Measurements from ENCODE around the gene AKT1. TPM values are rescaled to one million over a fixed set of nuclear protein-coding genes. Genes with fewer than 3 reads are reported as not detected.
A peak's percentile ranks its signal among the peaks of the same experiment; 100 is the strongest.

AKT1 gene
- total RNA-seq, 1 donor from 2014 or later, result 170 TPM

DNA sequence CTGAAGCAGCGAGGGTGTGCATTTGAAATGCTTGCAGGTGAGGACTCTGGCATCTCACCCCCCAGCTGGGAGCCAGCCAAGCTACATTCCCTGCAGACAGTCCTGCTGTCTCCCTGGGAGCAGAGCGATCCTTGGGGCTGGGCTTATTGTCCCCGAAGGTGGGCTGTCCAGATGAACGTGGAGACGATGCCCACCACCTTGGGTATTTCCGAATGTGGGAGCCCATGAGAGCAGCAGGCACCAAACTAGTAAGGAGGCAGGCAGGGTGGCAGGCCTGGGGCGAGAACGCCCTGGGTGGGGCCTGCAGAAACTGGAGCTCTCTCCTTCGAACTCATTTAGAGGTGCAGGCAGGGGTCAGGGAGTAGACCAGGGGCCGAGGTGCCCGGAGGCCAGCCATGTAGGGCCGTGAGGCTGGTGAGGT, 23.8 kb upstream of the AKT1 start:
- peak; percentile 77 for DNase-seq (ENCODE audit: low spot score)

DNA sequence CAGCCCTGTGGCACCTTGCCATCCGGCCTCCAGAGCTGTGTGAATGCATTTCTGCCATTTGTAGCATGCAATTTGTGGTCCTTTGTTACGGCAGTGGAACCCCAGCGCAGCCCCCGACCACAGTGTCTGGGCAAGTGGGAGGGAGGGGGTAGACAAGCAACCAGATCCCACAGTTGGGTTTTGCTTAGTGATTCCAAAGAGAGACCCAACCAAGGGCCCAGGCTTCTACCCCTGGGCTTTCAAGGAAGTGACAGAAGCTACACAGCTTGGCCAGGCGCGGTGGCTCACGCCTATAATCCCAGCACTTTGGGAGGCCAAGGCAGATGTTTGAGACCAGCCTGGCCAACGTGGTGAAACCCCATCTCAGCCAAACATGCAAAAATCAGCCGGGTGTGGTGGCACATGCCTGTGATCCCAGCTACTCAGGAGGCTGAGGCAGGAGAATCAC, 23.2 kb upstream of the AKT1 start:
- peak; percentile 71 for DNase-seq (ENCODE audit: low spot score)

DNA sequence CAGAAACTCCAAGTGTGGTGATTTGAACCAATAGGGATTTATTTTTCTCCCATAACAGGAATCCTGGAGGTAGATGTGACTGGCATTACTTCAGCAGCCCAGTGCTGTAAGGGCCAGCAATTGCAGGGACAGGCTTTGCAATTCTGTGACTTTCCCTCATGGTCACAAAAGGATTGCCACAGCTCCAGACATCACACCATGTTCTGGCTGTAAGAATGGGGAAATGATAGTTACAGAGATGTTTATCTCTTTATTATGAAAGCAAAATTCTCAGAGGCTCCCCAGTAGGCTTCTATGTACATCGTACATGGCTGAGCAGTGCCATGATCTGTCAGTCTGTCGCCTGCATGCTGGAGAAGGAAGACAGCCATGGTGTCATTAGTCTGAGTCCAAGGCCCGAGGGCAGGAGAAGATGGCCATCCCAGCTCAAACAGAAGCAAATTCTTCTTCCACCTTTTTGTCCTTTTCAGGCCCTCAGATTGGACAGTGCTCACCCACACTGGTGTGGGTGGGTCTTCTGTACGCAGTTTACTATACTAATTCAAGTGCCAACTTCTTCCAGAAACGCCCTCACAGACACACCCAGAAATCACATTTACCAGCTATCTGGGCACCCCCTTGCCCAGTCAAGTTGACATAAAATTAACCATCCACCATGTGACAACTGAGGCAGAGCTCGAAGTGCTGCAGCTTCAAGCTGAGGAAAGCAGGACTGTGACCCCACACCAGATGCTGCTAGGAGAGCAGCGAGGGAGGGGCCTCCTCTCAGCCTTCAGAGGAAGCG, 22.6 kb upstream of the AKT1 start:
- DNase-seq (ENCODE audit: low spot score), result peak; percentile 35

DNA sequence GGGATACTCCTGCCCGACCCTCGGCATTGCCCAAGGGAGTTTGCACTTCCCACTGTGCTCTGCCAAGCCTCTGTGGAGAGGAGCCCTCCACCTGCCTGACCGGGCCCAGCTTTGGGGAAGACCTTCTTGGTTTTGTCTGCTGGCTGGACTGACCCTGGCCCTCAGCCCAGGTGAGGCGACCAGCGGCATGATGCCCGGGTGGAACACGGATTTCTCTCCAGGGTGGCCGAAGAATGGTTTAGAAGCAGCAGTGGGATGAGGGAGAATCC, 21.0 kb upstream of the AKT1 start:
- no peak for DNase-seq (ENCODE audit: low spot score)

DNA sequence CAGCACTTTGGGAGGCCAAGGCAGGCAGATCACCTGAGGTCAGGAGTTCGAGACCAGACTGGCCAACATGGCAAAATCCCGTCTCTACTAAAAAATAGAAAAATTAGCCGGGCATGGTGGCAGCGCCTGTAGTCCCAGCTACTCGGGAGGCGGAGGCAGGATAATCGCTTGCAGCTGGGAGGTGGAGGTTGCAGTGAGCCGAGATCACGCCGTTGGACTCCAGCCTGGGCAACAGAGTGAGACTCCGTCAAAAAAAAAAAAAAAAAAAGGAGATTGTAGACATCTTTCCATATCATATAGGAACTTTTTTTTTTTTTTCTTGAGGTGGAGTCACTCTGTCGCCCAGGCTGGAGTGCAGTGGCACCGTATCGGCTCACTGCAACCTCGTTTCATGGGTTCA, 19.2 kb upstream of the AKT1 start:
- DNase-seq (ENCODE audit: low spot score), result peak; percentile 41

DNA sequence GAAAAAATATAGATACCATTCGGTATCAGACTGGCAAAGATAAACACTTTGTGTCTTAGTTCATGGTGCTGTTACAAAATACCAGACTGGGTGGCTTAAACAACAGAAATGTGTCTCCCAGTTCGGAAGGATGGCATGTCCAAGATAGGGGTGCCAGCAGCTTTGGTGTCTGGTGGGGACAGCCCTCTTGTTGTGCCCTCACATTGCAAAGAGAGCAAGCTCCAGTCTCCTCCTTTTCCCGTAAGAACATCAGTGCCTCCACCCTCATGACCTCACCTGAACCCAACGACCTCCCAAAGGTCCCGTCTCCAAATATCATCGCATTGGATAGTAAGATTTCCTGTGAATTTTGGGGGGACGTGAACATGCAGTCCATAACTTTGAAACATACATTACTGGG, 17.7 kb upstream of the AKT1 start:
- DNase-seq (ENCODE audit: low spot score), result no peak

DNA sequence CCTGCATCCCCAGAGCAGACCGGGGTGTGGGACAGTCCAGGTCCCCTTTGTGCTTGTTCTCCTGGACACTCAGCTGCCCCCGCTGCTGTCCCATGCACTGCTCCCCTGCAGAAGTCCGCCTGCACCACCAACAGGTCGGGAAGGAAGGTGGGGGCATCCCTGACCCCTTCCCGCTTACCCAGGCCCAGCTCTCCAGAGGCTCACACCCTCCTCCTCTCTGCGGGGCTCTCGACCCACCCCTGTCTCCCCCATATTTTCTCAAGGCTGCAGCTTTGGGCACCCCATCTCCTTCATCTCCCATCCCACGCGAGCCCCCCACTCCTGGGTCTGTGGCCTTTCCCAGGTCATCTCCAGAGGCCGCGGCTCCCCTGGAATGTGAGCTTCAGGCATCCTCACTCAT, 14.8 kb upstream of the AKT1 start:
- no peak for DNase-seq (ENCODE audit: low spot score)

DNA sequence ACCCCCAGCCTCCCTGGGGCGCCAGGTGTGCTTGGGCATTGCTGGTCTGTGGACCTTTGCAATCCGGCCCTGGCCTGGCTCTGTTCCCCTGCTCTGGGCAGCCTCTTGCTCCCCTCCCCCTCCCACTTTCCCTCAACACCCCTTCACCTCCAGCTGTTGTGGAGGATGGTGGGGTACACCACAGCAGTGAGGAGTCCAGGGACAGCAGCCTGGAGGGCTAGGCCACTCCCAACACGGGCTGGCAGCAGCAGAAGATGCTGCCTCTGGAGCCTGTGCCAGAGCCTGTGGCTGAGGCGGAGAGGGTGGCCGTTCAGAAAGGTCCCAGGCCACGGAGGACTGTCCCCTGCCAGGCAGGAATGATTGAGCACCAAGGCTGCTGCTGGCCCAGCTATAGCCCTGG, 12.9 kb upstream of the AKT1 start:
- DNase-seq (ENCODE audit: low spot score), result no peak

DNA sequence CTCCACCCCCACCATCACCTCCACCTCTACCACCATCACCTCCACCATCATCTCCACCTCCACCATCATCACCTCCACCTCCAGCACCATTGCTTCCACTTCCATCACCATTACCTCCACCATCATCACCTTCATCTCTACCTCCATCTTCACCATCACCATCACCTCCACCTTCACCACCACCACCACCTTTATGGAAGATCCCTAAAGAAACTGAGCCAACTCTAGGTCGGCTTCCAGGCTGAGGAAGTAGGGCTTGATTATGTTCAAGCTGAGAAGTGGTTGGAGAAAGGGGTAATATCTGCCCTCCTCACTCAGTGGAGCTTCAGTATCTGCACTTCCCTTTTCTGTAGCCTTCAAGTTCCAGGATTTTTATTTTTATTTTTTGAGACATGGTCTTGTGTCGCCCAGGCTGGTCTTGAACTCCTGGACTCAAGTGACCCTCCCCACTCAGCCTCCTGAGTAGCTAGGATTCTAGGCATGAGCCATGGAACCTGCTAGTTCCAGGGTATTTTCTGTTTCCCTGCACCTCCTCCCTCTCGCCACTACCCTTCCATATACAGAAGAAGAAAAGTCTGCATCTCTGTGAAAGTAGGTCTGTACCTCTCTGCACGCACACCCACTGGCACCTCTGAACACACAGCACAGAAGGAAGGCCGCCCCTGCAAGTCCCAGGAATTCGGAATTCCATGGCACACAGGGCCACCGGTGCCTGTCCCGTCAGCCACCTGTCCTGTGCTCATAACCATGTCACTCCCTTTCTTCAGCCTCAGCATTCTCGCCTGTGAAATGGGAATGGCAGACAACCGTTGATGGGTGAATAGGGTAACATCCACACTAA, 11.3 kb upstream of the AKT1 start:
- no peak for DNase-seq (ENCODE audit: low spot score)

DNA sequence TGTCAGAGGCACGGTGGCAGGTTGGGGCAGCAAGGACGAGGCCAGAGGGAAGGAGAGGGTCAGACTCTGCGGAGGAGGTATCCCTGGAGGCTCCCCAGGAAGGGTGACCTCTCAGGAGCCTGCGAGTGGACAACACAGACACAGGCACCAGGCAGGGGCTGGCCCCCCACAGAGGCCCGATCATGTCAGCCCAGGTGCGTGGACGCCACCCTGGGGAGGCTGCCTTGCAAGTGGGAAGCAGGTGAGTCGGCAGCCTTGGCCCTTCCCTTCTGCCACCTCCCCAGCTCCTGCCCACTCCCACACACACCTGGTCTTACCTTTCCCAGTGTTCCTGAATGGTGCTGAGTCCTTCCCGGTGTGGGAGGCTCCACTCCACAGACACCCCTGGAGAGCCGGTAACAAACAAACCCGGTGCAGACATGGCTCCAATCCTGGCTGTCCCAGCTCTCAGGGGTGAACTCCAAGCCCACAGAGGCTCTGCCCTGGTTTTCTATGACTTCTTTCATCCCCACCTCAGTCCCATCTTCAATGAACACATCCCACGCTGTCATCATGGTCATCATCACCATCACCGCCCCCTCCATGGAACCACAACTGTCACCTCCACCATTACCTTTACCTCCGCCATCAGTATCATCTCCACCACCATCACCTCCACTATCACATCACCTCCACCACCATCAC, 10.5 kb upstream of the AKT1 start:
- no peak for DNase-seq (ENCODE audit: low spot score)

DNA sequence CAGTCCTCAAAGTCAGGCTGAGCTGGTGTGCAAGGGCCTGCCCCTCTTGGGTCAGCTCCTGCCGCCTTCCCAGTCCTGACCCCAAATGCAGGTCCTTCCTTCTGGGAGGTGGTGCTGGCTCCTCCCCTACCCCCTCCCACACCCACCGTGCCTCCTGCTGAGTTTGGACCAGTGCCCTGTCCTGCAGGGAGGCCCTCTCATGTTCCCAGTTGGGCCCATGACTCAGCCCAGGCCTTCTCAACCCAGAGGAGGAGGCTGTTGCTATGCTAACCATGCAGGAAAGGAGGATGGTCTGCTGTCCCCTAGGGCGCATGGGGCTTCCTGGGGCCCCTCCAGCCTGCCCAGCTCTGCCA, 9.8 kb upstream of the AKT1 start:
- no peak for DNase-seq (ENCODE audit: low spot score)

DNA sequence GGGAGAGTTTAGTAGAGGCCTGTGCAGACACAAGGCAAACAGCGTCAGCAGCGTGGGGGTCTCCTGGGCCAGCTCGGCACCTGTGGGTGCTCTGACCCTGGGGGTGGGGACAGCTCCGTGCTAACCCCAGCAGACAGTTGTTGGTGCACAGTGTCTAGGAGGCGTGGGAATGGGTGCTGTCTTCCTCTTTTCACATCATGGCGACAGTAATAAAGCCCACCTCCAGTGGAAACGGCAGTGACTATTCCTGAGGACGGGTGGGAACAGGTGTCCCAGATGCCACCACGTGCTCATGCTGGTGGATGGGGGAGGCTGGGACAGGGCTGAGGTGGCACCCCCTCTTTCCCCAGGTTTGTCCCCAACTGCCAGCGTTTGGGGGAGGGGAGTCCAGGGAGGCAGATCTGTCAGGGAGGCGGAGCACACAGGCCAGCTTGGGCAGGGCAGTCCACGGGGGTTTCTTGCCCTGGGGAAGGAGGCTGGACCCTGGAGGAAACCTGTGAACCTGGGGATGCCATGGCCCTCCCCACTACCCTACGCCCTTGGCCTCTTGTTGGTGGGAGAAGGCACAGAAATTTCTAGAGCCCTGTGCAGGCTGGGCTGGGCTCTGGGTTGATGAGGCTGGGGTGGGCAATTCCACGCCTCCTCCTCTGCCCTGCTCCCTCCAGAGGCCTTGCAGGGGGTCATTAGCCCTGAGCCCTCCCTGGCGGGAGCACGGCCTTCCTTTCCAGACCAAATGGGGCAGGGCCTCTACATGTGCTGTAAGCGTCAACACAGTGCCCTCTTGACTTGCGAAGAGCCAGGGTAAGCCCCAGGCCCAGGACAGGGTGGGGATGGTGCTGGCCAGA, 9.2 kb upstream of the AKT1 start:
- no peak for DNase-seq (ENCODE audit: low spot score)

DNA sequence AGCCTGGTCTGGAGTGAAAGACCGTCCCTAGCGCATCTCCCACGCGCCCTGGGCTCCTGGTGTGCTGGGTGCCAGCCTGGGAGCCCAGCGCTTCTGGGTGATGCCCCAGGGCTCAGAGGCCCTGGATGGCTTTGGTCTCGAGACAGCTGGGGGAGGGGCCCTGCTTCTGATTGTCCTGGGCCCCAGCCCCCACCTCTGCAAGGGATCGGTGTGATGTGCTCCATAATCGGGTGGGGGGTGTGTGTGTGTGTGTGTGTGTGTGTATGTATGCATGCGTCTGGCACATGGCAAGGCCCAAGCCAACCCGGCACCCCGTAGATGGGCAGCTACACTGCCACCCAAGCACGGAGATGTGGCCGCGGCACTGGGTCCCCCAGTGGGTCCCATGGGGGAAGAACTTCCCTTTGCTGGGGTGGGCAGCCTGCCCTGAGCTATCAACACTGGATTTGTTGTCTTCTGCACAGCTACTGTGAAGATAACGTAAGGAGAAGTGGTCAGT, 8.4 kb upstream of the AKT1 start:
- no peak for DNase-seq (ENCODE audit: low spot score)

DNA sequence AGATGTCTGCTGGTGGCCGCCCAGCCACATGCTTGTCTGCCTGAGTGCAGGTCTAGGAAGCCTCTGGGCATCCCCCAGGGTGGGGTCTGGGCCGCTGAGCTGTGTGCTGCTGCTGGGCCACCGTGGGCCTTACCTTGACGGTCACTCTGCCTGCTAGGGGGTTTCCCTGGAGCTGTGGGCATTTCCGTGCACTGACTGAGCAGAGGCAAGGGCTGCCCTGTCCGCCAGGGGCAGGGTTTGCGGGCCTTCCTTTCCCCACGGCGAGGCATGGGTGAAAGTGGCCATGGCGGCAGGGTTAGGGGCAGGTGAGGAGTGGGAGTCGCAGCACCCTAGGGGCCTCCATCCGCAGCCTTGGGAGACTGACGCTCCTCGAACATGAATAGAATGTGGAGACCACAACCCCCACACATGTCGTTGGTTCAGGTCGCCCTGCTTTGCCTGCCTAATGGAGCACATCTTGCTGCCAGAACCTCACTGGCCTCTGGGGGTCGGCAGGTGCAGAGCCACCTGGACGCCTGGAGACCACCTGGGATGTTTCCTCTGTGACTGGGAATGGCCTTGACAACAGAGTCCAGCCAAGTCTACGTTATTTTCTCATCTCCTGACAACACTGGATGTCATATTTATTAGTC, 7.8 kb upstream of the AKT1 start:
- DNase-seq (ENCODE audit: low spot score), result no peak

DNA sequence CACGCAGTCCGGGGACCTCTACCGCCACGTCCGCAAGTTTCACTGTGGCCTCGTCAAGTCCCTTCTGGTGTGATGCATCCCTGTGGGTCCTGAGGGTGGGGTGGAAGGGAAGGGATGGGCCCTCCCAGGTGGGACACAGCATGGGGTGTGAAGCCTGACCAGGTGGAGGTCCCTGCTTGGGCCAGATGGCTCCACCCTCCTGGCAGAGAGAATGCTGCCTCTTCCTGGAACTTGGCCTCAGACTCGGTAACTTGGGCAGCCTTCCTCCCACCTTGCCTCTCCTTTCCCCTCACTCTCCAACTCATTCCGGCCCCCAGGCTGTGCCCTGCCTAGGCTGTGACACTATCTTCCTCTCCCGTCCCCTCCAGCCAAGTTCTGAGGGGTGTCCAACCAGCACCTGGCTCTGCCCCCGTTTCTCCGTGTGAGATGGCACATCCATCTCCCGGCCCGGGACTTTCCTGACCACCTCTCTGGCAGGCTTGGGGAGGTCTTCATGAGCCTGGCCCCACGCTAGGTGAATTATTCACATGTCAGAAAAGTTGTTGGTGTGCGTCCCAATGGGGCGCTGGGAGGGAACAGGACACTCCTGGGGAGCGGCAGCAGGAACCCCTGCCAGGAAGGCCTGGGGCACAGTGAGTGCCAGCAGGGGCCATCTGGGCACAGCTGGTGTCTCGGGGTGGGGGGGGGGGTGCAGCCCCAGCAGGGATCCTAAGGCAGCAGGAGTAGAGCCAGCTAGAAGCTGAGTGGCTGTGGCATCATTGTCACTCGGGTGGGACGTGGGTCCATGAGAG, 7.0 kb upstream of the AKT1 start:
- no peak for DNase-seq (ENCODE audit: low spot score)

DNA sequence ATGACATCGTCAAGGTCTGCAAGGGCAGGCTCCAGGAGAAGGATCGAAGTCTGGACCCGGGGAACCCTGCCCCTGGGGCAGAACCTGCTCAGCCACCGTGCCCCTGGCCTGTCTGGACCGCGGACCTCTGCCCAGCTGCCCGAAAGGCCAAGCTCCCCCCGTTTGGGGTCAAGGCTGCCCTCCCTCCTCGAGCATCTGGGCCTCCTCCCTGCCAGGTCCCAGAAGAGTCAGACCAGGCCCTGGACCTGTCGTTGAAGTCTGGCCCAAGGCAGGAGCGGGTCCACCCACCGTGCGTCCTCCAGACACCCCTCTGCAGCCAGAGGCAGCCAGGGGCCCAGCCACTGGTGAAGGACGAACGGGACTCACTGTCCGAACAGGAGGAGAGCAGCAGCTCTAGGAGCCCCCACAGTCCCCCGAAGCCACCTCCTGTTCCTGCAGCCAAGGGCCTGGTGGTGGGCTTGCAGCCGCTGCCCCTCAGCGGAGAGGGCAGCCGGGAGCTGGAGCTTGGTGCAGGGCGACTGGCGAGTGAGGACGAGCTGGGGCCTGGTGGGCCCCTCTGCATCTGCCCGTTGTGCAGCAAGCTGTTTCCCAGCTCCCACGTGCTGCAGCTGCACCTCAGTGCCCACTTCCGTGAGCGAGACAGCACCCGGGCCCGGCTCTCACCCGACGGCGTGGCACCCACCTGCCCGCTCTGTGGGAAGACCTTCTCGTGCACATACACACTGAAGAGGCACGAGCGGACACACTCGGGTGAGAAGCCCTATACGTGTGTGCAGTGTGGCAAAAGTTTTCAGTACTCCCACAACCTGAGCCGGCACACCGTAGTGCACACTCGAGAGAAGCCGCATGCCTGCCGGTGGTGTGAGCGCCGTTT, 6.2 kb upstream of the AKT1 start:
- DNase-seq (ENCODE audit: low spot score), result no peak

DNA sequence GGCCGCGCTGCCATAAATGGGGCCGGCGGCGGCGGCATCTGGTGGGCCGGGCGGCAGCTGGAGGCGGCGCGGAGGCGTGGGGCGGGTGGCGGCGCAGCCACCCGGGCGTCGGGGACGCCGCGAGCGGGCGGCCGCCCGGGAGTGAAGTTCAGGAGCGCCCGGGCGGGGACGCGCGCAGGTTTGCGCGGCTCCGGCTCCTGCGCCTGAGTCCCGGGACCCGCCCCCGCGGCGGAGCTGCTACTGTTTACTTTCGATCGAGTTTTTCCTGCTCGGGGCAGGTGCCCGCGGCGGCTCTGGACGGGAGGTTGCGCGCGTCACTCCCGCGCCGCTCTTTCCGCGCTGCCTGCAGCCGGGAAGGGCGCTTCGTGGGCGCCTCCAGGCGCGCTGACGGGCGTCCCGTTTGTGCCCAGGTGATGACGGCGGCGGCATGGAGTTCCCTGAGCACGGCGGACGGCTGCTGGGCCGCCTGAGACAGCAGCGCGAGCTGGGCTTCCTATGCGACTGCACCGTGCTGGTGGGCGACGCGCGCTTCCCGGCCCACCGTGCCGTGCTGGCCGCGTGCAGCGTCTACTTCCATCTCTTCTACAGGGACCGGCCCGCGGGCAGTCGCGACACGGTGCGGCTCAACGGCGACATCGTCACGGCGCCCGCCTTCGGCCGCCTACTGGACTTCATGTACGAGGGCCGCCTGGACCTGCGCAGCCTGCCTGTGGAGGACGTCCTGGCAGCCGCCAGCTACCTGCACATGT, 5.4 kb upstream of the AKT1 start, which contains the start of gene ZBTB42:
Gene ZBTB42 (plus strand): TSS at position 331 of the 749 bp plus-strand sequence. CDS start 97 bp downstream, at position 428.
- DNase-seq (ENCODE audit: low spot score), result peak; percentile 93

All from mesenteric fat pad (tissue), 1 donor.